IPS-11a (cell line): ENCODE measurements around the gene CYP1B1.
"Not testable (repeated sequence)": the region's sequence is repeated elsewhere in the genome, so short reads cannot be mapped to it uniquely, and the experiment has no call there.

Experiments used
- H3K4me3 ChIP-seq: one replicate; pipeline ENCODE4 v1.5.1; 2013; ENCODE audit warnings: low read depth, low read length, control low read depth

Gene CYP1B1

GRCh38 chr2:38037757-38038621 is 38.0 kb downstream of the CYP1B1 start:
- H3K4me3 ChIP-seq: no peak overlapping the region

GRCh38 chr2:38037325-38037724 is 38.6 kb downstream of the CYP1B1 start:
- H3K4me3 ChIP-seq: no peak overlapping the region

- no peak overlapping the region for H3K4me3 ChIP-seq
Observed at GRCh38 chr2:38035968-38036367, 40.0 kb downstream of the CYP1B1 start.

- no peak overlapping the region for H3K4me3 ChIP-seq
Observed at GRCh38 chr2:38033646-38034045, 42.3 kb downstream of the CYP1B1 start.

GRCh38 chr2:38032946-38033345 is 43.0 kb downstream of the CYP1B1 start:
- H3K4me3 ChIP-seq: no peak overlapping the region

- no peak overlapping the region for H3K4me3 ChIP-seq
Observed at GRCh38 chr2:38030635-38031355, 45.2 kb downstream of the CYP1B1 start.

- no peak overlapping the region for H3K4me3 ChIP-seq
Observed at GRCh38 chr2:38029512-38029911, 46.4 kb downstream of the CYP1B1 start.

GRCh38 chr2:38028829-38029228 is 47.1 kb downstream of the CYP1B1 start:
- no peak overlapping the region for H3K4me3 ChIP-seq

- no peak overlapping the region for H3K4me3 ChIP-seq
Observed at GRCh38 chr2:38026846-38027245, 49.1 kb downstream of the CYP1B1 start.

- no peak overlapping the region for H3K4me3 ChIP-seq
Observed at GRCh38 chr2:38021589-38021988, 54.4 kb downstream of the CYP1B1 start.

- not testable (repeated sequence) for H3K4me3 ChIP-seq
Observed at GRCh38 chr2:38020359-38021069, 55.4 kb downstream of the CYP1B1 start.

- H3K4me3 ChIP-seq: no peak overlapping the region
Observed at GRCh38 chr2:38017836-38018235, 58.1 kb downstream of the CYP1B1 start.
